OCI-LY3 (cell line): Measurements from ENCODE around the gene APOB.

Experiments used
- H2AFZ ChIP-seq: fragments of 200-600, 300-600 bp; shearing (Covaris generic); 2 replicates; pipeline ENCODE4 v1.6.0; 2014; ENCODE audit warnings: antibody characterized with exemption, low read depth, low read length
- H3K27ac ChIP-seq: fragments of 200-600, 300-600 bp; sonication (generic); 2 replicates; pipeline ENCODE4 v1.5.1; 2014; ENCODE audit warnings: mild to moderate bottlenecking, low read length, moderate library complexity, mixed read lengths
- H3K27me3 ChIP-seq: fragments of 200-600, 300-600 bp; sonication (generic); 2 replicates; pipeline ENCODE4 v1.6.1; 2014; ENCODE audit warnings: low read depth, low read length, mixed read lengths
- H3K36me3 ChIP-seq: fragments of 200-600, 300-600 bp; sonication (generic); replicated peaks from 2 replicates; pipeline ENCODE3; 2014; ENCODE audit warnings: low read depth, low read length, mixed read lengths
- H3K4me1 ChIP-seq: fragments of 300-600, 200-600 bp; sonication (generic); 2 replicates; pipeline ENCODE4 v1.6.1; 2014; ENCODE audit warnings: low read length, mixed read lengths
- H3K4me2 ChIP-seq: fragments of 200-600, 300-600 bp; sonication (generic); 2 replicates; pipeline ENCODE4 v1.6.1; 2014; ENCODE audit warnings: low read length, mixed read lengths
- H3K4me3 ChIP-seq: fragments of 300-600, 200-600 bp; sonication (generic); 2 replicates; pipeline ENCODE4 v1.5.1; 2014; ENCODE audit warnings: antibody characterized with exemption, mild to moderate bottlenecking, low read length, moderate library complexity
- H3K79me2 ChIP-seq: fragments of 300-600, 200-600 bp; shearing (Covaris generic); 2 replicates; pipeline ENCODE4 v1.6.1; 2014; ENCODE audit warnings: mild to moderate bottlenecking, low read length, mixed read lengths
- H3K9ac ChIP-seq: fragments of 300-600, 200-600 bp; shearing (Covaris generic); 2 replicates; pipeline ENCODE4 v1.6.0; 2014; ENCODE audit warnings: mild to moderate bottlenecking, low read length, moderate library complexity
- H3K9me3 ChIP-seq: fragments of 200-600, 300-600 bp; shearing (Covaris generic); 2 replicates; pipeline ENCODE4 v1.6.1; 2014; ENCODE audit warnings: low read length, mixed read lengths; ENCODE audit not compliant: insufficient read depth
- H4K20me1 ChIP-seq: fragments of 200-600, 300-600 bp; sonication (generic); 2 replicates; pipeline ENCODE4 v1.6.1; 2016; ENCODE audit warnings: low read length, mixed read lengths; ENCODE audit not compliant: insufficient read depth
- CTCF ChIP-seq: fragments of 200-600, 300-600 bp; sonication (generic); IDR thresholded peaks from 2 replicates; pipeline ENCODE4 v1.5.1; 2014; ENCODE audit warnings: antibody characterized with exemption, low read length, low read depth
- EZH2phosphoT487 ChIP-seq: fragments of 200-600 bp; shearing (Covaris generic); IDR thresholded peaks from 2 replicates; pipeline ENCODE4 v1.6.1; 2018; ENCODE audit warnings: antibody characterized with exemption, mixed run types, low read depth

The APOB gene

GRCh38 chr2:20994130-20994529, 49.7 kb downstream of the APOB start:
- no peaks in the 10 kb centered on the region for H3K36me3 ChIP-seq
- H4K20me1 ChIP-seq: no peaks in the 10 kb centered on the region
- no peak overlapping the region for H3K4me3 ChIP-seq
- H3K9me3 ChIP-seq: no peaks in the 10 kb centered on the region
- H3K79me2 ChIP-seq: no peaks in the 10 kb centered on the region
- H3K9ac ChIP-seq: no peak overlapping the region
- H2AFZ ChIP-seq: no peak overlapping the region
- no peaks in the 10 kb centered on the region for H3K27me3 ChIP-seq
- TF ChIP-seq CTCF (no peak), EZH2phosphoT487 (no peak)
- peaks cover 5% of the 10 kb centered on the region; the same call in 1 of the 2 replicates for H3K4me1 ChIP-seq
- H3K27ac ChIP-seq: no peak overlapping the region
- no peak overlapping the region for H3K4me2 ChIP-seq

DNA sequence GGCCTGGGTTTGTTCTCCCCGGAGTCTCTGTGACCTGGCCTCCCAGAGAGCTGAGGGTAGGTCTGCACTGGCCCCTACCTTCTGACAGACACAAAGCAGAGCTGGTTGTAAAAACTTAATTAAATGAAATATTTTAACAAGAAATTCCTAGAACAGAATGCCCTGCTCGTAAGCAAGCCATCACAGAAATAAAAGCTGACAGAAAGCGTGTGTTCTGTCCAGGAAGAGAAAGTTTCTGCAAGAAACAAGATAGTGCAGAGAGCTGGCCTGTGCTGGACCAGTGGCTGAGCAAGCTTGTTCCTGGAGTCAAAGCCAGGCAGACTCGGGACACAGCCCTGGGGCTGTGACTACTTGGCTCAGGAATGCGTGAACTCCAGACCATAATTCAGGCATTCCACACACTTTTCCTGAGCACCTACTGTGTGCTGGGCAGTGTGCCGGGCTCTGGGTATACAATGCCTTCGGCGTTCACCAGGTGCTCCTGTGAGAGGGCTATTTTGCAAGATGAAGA, 51.6 kb downstream of the APOB start:
- H3K9ac ChIP-seq: no peak overlapping the region
- no peak overlapping the region for H2AFZ ChIP-seq
- H3K4me1 ChIP-seq: peaks cover 5% of the 10 kb centered on the region; the same call in 1 of the 2 replicates
- H3K27me3 ChIP-seq: no peaks in the 10 kb centered on the region
- H4K20me1 ChIP-seq: no peaks in the 10 kb centered on the region
- H3K4me3 ChIP-seq: no peak overlapping the region
- H3K27ac ChIP-seq: no peak overlapping the region
- no peak for TF ChIP-seq CTCF
- no peak for TF ChIP-seq EZH2phosphoT487
- H3K36me3 ChIP-seq: no peaks in the 10 kb centered on the region
- H3K4me2 ChIP-seq: no peak overlapping the region
- no peaks in the 10 kb centered on the region for H3K9me3 ChIP-seq
- H3K79me2 ChIP-seq: no peaks in the 10 kb centered on the region

DNA sequence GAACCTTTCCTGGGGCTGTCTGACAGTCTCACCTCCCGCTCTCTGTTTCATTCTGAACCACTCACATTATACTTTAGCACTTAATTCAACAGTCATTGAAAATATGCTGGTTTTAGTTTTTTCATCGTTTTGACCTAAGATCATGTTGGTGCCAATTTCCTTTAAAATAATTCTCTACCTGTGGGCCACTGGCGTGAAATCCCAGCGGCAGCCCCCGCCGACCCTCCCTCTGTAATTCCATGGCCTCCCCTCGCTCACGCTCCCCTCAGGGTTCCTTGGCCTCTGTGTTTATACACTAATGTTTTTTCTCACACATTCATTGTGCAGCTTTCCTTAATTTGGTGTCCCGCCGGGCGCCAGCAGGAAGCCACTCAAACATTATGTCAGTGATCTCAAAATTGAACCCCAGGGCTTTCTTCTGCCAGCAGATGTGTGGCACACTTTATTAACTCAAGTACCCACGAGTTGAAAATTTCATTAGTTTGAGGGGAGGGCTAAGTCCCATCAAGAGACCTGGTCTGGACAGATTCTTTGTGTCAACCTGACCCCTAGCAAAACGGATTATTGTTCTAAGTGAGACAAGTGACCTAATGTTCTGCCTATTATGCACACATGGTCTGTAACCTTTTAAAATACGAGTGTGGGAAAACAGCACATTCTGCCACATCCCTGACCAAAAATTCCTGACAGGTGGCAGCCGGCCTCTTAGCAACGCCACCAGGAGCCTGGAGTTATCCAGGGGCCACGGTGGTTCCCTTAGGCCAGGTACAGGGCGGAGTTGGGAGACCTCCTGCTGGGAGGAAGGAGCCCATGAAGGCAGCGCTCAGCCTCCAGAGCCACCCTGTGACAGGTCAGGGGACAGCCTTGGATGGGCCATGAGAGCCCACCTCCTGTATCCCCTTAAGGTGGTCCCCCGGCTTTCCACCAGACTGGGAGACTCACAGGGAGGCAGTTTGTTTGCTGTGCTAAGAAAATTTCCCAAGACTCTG, 53.1 kb downstream of the APOB start:
- Histone ChIP-seq H2AFZ (no peak overlapping the region), H3K4me2 (no peak overlapping the region), H3K27ac (no peak overlapping the region)

More for the DNA sequence above, 53.1 kb downstream of the APOB start:
- TF ChIP-seq EZH2phosphoT487 (no peak), CTCF (no peak)
- H3K9ac ChIP-seq: no peak overlapping the region
- no peaks in the 10 kb centered on the region for H3K79me2 ChIP-seq
- H3K27me3 ChIP-seq: no peaks in the 10 kb centered on the region
- no peak overlapping the region for H3K4me3 ChIP-seq
- no peaks in the 10 kb centered on the region for H4K20me1 ChIP-seq
- no peaks in the 10 kb centered on the region for H3K9me3 ChIP-seq
- H3K36me3 ChIP-seq: no peaks in the 10 kb centered on the region
- H3K4me1 ChIP-seq: peaks cover 5% of the 10 kb centered on the region; the same call in 1 of the 2 replicates
